Heart left ventricle (tissue), 16 donors: ENCODE data around the gene KIF5A. TPM values are rescaled to one million over a fixed set of nuclear protein-coding genes. Genes with fewer than 3 reads are reported as not detected.

Experiments used
- ATAC-seq, 4 donors: fragments of 200-7000 bp; cut with Tn5 transposase; one replicate each; pipeline ENCODE4 v1.9.1; 2020 to 2022; ENCODE audit warnings: moderate library complexity in 4 of 4, mild to moderate bottlenecking in 3 of 4, moderate number of reproducible peaks in 1 of 4
- DNase-seq, 5 donors: peaks; one replicate each; pipeline ENCODE4 v3.0.0-alpha.2; 2020
- H3K27ac ChIP-seq, 12 donors: fragments of 200-600 bp; sonication (generic) in 4 of 12; one replicate each; pipeline versions ENCODE4 v1.5.0 to v1.8.0; 2016 to 2022; ENCODE audit warnings: mild to moderate bottlenecking in 2 of 12
- H3K27me3 ChIP-seq, 9 donors: fragments of 200-600 bp; sonication (generic) in 2 of 9; one replicate each; pipeline versions ENCODE4 v1.5.1 to v1.8.0; 2016 to 2022; ENCODE audit warnings: mild to moderate bottlenecking in 3 of 9
- H3K36me3 ChIP-seq, 9 donors: fragments of 200-600 bp; sonication (generic) in 2 of 9; one replicate each; pipeline versions ENCODE4 v1.5.0 to v1.8.0; 2018 to 2022; ENCODE audit warnings: mild to moderate bottlenecking in 2 of 9
- H3K4me1 ChIP-seq, 12 donors: fragments of 200-600 bp; sonication (generic) in 4 of 12; one replicate each; pipeline versions ENCODE4 v1.5.0 to v1.8.0; 2016 to 2022; ENCODE audit warnings: mild to moderate bottlenecking in 3 of 12
- H3K4me3 ChIP-seq, 12 donors: fragments of 200-600 bp; sonication (generic) in 4 of 12; one replicate each; pipeline versions ENCODE4 v1.5.0 to v1.8.0; 2017 to 2022; ENCODE audit warnings: mild to moderate bottlenecking in 9 of 12, moderate library complexity in 4 of 12
- H3K9me3 ChIP-seq, 12 donors: fragments of 200-600 bp; sonication (generic) in 4 of 12; one replicate each; pipeline versions ENCODE4 v1.5.0 to v1.8.0; 2016 to 2022; ENCODE audit warnings: mild to moderate bottlenecking in 1 of 12
- POLR2A ChIP-seq, 2 donors: fragments of 450-650 bp; IDR thresholded peaks; one replicate each; pipeline ENCODE4 v1.6.1; 2017; ENCODE audit warnings: antibody characterized with exemption in 2 of 2, mild to moderate bottlenecking in 2 of 2, moderate library complexity in 2 of 2
- WGBS, 4 donors: extraction: QIAGEN DNeasy Blood & Tissue Kit in 2 of 4; methylation state at CpG; one replicate each; pipeline versions ENCODE4 v1.1.5 to v1.1.7; 2013 to 2018; 5-methylcytosine and 5-hydroxymethylcytosine counted together
- intact Hi-C, 10 donors: fragments of 100-400 bp; cut with DNase I; formaldehyde crosslinking; loops; one replicate each; pipeline versions ENCODE4 v1.11.1 to v1.14.2; 2022
- polyA plus RNA-seq, 2 donors: library from polyadenylated mRNA; stranded (reverse); fragments of 200-250 nt; gene quantifications; one replicate each; pipeline ENCODE4 v1.2.3, GENCODE V29; 2013
- total RNA-seq, 9 donors: library from RNA; depleted of rRNA in 2 of 9; stranded (reverse); fragments of >200 nt in 2 of 9; fragmentation: NEBNext Ultra II Directional in 3 of 9; extraction: Animal tissue kit (Norgen Biotek cat#: 25700) in 3 of 9; gene quantifications; one replicate each; pipeline versions ENCODE4 v1.1.0 to v1.2.4, GENCODE V29; 2016 to 2023
- TF ChIP-seq, protein P1 (sequence below), 12 donors: fragments of 200-600 bp; sonication (generic) in 4 of 12; IDR thresholded peaks; one replicate each; pipeline versions ENCODE4 v1.5.0 to v1.8.0; 2018 to 2022; ENCODE audit warnings: antibody characterized with exemption in 12 of 12, mild to moderate bottlenecking in 5 of 12
- donor health status: ischemic (EF 13 %, LVEDD 7.1; RV severe dilation, severe dysfunction).
- donor health status: healthy with polysubstance abuse.
- donor health status: DM: no; HTN: yes; CAD: no.
- donor health status: DM: no; HTN: no; CAD: no.
- donor health status: ischemic (EF 25% LVEDD 6.9; RV normal size, moderate dysfunction).
- donor health status: ischemic (EF 25% LVEDD 5.7; RV mildly dilated, moderate dysfunction).
- donor health status: healthy.
- donor health status: DM: yes; HTN: yes; CAD: no.
- donor health status: ischemic (EF 35%, LVEDD 5.7; RV mildly dilated, moderate dysfunction).
- donor health status: nonischemic (EF 11% LVEDD 7.7; RV severe dilation, severe dysfunction).
- donor health status: DM: yes; HTN: yes; CAD: no.
- donor health status: PGD.
- donor health status: ischemic (EF 29% LVEDD 5.4; RV normal size, mild dysfunction).
- donor health status: nonischemic (EF 23%, LVEDD 6.1; RV moderate dilation, normal function).

Gene KIF5A
- total and polyA plus RNA-seq, 11 donors, result 0.06 to 0.31 (median 0.14) TPM; not detected in 3

DNA sequence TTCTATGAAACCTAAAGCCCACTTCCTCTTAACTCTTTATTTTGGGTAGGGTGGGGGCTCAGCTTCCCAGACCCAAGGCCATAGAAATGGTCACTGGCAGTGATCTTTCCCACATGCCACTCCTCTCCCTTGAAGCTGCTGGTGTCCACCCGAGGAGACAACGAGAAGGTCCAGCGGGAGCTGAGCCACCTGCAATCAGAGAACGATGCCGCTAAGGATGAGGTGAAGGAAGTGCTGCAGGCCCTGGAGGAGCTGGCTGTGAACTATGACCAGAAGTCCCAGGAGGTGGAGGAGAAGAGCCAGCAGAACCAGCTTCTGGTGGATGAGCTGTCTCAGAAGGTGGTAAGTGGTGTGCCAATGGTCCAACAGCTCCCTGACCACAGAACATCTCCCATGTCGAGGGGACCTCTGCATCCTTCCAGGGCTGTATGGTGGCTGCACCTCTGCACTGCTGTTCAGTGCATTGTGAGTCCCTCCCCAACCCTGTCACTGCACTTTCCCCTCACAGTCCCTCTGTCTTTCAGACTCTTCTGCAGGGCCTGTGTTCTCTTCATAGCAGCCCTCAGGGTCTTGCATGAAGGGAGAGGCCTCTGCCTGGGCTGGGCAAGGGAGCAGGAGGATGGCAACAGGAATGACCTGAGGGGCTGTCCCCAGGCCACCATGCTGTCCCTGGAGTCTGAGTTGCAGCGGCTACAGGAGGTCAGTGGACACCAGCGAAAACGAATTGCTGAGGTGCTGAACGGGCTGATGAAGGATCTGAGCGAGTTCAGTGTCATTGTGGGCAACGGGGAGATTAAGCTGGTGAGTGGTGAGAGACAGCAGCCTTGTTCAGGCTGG is 22.3 kb downstream of the KIF5A start:
- intact Hi-C loops, result no loop called here
- H3K36me3 ChIP-seq, result no peaks in the 10 kb centered on the region

DNA sequence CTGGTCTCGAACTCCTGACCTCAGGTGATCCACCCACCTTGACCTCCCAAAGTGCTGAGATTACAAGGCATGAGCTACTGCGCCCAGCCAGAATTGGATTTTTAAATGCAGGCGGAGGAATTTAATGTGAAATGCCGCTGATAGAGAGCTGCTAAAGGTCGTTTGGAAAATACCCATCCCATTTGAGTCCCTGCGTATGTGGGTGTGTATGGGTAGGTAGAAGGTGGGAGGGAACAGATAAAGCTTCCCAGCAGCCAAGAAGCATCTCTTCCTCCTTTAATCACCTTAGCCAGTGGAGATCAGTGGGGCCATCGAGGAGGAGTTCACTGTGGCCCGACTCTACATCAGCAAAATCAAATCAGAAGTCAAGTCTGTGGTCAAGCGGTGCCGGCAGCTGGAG is 25.0 kb downstream of the KIF5A start:
- intact Hi-C loops, result no loop called here
- H3K36me3 ChIP-seq, result no peaks in the 10 kb centered on the region
- WGBS, 4 donors, result 80 to 88% (median 85%) methylated on average over 10 of the region's 10 CpGs
- ATAC-seq (no peak), DNase-seq (no peak)
- H3K4me3 ChIP-seq, result no peak overlapping the region
- TF ChIP-seq, protein P1, sequence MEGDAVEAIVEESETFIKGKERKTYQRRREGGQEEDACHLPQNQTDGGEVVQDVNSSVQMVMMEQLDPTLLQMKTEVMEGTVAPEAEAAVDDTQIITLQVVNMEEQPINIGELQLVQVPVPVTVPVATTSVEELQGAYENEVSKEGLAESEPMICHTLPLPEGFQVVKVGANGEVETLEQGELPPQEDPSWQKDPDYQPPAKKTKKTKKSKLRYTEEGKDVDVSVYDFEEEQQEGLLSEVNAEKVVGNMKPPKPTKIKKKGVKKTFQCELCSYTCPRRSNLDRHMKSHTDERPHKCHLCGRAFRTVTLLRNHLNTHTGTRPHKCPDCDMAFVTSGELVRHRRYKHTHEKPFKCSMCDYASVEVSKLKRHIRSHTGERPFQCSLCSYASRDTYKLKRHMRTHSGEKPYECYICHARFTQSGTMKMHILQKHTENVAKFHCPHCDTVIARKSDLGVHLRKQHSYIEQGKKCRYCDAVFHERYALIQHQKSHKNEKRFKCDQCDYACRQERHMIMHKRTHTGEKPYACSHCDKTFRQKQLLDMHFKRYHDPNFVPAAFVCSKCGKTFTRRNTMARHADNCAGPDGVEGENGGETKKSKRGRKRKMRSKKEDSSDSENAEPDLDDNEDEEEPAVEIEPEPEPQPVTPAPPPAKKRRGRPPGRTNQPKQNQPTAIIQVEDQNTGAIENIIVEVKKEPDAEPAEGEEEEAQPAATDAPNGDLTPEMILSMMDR (IDR thresholded peaks at IDR 0.05), result no peak
- TF ChIP-seq POLR2A (IDR thresholded peaks at IDR 0.05), result no peak
- peaks cover 0 to 15% (median 0%) of the 10 kb centered on the region in 9 donors for H3K27me3 ChIP-seq
- no peak overlapping the region for H3K27ac ChIP-seq
- H3K4me1 ChIP-seq, result no peaks in the 10 kb centered on the region
- H3K9me3 ChIP-seq, result no peaks in the 10 kb centered on the region

More for the DNA sequence above, 22.3 kb downstream of the KIF5A start:
- H3K27ac ChIP-seq, result no peak overlapping the region
- DNase-seq, result no peak
- H3K9me3 ChIP-seq, result no peaks in the 10 kb centered on the region
- WGBS, 4 donors, result 83 to 89% (median 87%) methylated on average over 12 of the region's 12 CpGs
- no peak overlapping the region for H3K4me3 ChIP-seq
- no peak for ATAC-seq
- no peaks in the 10 kb centered on the region for H3K4me1 ChIP-seq
- H3K27me3 ChIP-seq, result peaks cover 0 to 31% (median 0%) of the 10 kb centered on the region in 9 donors
- TF ChIP-seq, protein P1 (IDR thresholded peaks at IDR 0.05), result no peak
- no peak for TF ChIP-seq POLR2A (IDR thresholded peaks at IDR 0.05)

DNA sequence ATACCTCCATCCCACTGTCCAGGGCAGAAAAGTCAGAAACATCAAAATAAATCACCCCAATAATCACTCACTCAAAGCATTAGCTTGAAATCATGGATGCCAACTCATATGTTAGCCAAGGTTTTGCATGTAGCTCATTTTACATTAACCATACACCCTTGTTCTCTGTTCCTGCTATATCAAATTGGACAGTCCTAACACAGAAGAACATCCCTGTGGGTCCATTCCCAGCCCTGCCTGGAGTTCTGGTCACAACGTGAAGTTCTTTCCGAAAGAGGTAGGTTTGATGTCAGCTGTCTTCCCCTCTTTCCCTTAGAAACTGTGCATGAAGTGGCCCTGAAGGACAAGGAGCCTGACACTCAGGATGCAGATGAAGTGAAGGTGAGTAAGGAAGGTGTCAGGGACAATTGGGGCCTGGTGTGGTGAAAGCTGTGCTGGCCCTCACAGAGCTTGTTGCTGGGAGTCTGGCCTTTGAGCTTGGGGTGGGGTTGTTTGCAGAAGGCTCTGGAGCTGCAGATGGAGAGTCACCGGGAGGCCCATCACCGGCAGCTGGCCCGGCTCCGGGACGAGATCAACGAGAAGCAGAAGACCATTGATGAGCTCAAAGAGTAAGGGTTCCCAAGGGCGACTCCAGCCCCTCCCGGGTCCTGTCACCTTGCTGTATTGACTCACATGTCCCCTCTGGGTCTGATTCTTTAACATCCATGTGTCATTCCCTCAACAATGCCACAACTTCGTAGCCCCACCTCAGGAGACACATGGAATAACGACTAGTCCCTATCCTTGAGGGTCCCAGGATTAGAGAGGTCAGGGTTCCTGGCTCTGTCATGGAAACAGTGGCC is 26.1 kb downstream of the KIF5A start:
- no peaks in the 10 kb centered on the region for H3K4me1 ChIP-seq
- ATAC-seq, result no peak
- H3K36me3 ChIP-seq, result no peaks in the 10 kb centered on the region
- WGBS, 4 donors, result 79 to 87% (median 85%) methylated on average over 12 of the region's 12 CpGs
- H3K27me3 ChIP-seq, result peaks cover 0 to 9% (median 0%) of the 10 kb centered on the region in 9 donors
- H3K27ac ChIP-seq, result no peak overlapping the region
- H3K9me3 ChIP-seq, result no peaks in the 10 kb centered on the region
- DNase-seq, result no peak
- TF ChIP-seq, protein P1 (IDR thresholded peaks at IDR 0.05), result no peak
- no peak for TF ChIP-seq POLR2A (IDR thresholded peaks at IDR 0.05)
- intact Hi-C loops, result no loop called here
- H3K4me3 ChIP-seq, result no peak overlapping the region

DNA sequence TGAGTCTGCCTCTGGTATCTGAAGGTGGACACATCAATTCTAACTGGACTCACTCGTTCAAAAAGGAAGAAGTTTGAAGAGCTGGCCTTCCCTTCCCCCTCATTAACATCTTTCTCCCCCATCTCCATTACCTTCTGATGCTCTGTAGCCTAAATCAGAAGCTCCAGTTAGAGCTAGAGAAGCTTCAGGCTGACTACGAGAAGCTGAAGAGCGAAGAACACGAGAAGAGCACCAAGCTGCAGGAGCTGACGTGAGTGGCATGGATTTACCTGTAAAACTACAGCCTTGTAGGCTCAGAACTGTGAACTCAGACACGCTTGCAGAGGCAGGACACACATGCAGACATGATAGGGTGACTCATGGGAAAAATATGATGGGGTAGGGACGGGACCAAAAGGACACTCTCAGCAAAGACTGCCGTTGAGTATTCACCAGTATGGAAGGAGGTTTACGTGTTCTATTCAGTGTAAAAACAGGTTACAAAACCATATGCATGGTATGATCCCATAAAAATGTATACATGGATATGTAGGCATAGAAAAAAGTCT is 26.8 kb downstream of the KIF5A start:
- Histone ChIP-seq H3K9me3 (no peaks in the 10 kb centered on the region), H3K36me3 (no peaks in the 10 kb centered on the region), H3K4me3 (no peak overlapping the region), H3K27me3 (peaks cover 0 to 3% (median 0%) of the 10 kb centered on the region in 9 donors), H3K27ac (no peak overlapping the region), H3K4me1 (no peaks in the 10 kb centered on the region)
- intact Hi-C loops, result no loop called here
- DNase-seq (no peak), ATAC-seq (no peak)
- TF ChIP-seq, protein P1 (IDR thresholded peaks at IDR 0.05), result no peak
- no peak for TF ChIP-seq POLR2A (IDR thresholded peaks at IDR 0.05)
- 77 to 84% (median 82%) methylated on average over 9 of the region's 9 CpGs for WGBS, 4 donors
